GM19035 (cell line): ENCODE measurements around the gene TGFBR2.

ENCODE experiments used
- ATAC-seq: cut with Tn5 transposase; IDR thresholded peaks from one replicate; pipeline ENCODE4 v1.9.1; 2021; ENCODE audit not compliant: unreplicated experiment

Gene TGFBR2

GRCh38 chr3:30688776-30689641 lies 82.6 kb downstream of the TGFBR2 start:
- ATAC-seq = no peak

DNA sequence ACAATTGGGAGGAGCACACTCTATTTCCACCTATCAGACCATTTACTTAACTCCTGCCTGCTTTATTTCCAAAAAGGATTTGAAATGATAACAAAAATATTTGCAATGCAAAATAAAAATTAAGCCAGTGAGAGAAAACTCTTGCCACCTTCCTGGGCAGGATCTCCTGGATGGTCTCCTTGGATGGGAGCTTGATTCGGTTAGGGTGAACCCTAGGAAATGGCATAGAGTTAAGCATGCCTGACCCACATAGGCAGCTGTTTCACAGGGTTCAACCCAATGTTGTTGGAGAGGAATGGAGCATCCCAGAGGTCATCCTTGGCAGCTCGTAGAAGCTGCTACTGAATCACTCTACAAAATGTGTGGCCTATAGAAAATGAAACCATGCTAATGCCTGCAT lies 83.8 kb downstream of the TGFBR2 start:
- no peak for ATAC-seq

DNA sequence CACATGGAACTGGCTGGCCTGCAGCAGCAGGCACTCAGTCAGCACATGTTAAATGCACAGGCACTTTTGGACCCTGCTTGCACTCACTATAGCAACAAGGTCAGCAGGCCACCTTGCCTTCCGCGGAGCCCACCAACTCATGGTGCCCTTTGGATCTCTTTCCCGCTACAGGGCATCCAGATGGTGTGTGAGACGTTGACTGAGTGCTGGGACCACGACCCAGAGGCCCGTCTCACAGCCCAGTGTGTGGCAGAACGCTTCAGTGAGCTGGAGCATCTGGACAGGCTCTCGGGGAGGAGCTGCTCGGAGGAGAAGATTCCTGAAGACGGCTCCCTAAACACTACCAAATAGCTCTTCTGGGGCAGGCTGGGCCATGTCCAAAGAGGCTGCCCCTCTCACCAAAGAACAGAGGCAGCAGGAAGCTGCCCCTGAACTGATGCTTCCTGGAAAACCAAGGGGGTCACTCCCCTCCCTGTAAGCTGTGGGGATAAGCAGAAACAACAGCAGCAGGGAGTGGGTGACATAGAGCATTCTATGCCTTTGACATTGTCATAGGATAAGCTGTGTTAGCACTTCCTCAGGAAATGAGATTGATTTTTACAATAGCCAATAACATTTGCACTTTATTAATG lies 85.0 kb downstream of the TGFBR2 start:
- ATAC-seq = no peak

DNA sequence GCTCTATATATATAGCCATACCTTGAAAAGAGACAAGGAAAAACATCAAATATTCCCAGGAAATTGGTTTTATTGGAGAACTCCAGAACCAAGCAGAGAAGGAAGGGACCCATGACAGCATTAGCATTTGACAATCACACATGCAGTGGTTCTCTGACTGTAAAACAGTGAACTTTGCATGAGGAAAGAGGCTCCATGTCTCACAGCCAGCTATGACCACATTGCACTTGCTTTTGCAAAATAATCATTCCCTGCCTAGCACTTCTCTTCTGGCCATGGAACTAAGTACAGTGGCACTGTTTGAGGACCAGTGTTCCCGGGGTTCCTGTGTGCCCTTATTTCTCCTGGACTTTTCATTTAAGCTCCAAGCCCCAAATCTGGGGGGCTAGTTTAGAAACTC lies 85.5 kb downstream of the TGFBR2 start:
- ATAC-seq = no peak

DNA sequence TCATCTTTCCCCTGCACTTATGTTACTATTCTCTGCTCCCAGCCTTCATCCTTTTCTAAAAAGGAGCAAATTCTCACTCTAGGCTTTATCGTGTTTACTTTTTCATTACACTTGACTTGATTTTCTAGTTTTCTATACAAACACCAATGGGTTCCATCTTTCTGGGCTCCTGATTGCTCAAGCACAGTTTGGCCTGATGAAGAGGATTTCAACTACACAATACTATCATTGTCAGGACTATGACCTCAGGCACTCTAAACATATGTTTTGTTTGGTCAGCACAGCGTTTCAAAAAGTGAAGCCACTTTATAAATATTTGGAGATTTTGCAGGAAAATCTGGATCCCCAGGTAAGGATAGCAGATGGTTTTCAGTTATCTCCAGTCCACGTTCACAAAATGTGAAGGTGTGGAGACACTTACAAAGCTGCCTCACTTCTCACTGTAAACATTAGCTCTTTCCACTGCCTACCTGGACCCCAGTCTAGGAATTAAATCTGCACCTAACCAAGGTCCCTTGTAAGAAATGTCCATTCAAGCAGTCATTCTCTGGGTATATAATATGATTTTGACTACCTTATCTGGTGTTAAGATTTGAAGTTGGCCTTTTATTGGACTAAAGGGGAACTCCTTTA lies 86.2 kb downstream of the TGFBR2 start:
- no peak for ATAC-seq

DNA sequence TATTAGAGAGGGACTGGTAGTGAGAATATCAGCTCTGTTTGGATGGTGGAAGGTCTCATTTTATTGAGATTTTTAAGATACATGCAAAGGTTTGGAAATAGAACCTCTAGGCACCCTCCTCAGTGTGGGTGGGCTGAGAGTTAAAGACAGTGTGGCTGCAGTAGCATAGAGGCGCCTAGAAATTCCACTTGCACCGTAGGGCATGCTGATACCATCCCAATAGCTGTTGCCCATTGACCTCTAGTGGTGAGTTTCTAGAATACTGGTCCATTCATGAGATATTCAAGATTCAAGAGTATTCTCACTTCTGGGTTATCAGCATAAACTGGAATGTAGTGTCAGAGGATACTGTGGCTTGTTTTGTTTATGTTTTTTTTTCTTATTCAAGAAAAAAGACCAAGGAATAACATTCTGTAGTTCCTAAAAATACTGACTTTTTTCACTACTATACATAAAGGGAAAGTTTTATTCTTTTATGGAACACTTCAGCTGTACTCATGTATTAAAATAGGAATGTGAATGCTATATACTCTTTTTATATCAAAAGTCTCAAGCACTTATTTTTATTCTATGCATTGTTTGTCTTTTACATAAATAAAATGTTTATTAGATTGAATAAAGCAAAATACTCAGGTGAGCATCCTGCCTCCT lies 87.2 kb downstream of the TGFBR2 start:
- peak; percentile 90 for ATAC-seq

GRCh38 chr3:30694148-30694547 lies 87.7 kb downstream of the TGFBR2 start:
- ATAC-seq = no peak

DNA sequence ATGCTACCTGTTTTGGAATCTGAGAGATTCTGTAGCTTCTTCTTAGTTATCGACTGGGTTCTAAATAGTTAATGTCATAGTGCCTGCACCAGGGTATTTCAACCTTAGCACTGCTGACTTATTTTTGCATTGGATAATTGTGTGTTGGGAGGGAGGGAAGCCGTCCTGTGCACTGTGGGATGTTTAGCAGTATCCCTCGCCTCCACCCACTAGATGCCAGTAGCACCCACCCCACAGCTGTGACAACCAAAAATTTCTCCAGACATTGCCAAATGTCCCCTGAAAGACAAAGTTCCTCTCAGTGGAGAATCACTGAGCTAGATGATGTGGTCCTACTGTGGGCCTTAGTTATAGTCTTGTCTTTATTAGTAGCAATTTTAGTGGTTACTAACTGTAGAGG lies 88.3 kb downstream of the TGFBR2 start:
- no peak for ATAC-seq

DNA sequence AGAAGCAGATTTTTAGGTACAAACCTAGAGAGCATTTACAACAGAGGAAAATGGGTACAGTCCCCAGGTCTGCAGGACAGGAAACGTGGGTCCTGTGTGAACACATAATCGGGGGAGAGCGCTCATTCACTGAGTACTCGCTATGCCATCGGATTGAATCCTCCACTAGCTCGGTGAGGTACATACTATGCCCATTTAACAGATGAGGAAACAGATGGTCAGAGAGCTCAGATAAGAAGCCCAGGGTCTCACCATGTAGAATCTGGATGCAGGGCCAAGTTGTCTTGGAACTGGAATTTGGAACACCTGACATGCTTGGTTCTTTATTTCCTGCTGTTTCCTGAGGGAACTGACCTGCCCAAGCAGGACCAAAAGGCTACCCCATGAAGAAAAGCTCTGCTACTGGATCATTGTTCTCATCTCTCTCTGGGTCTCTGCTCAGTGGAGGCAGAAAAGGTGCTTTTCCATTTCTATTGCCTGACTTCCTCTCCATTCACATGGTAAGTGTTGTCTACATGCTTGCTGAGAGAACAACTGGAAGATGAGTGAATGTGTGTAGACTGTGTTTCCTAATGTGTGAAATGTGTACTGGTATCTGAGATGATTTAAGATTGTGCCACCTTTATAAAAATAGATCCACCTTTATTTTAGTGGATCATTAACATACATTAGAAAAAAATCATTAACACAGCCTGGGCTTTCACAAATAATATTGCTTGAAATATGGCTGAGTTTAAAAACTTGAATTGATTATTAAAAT lies 89.1 kb downstream of the TGFBR2 start:
- ATAC-seq = no peak

DNA sequence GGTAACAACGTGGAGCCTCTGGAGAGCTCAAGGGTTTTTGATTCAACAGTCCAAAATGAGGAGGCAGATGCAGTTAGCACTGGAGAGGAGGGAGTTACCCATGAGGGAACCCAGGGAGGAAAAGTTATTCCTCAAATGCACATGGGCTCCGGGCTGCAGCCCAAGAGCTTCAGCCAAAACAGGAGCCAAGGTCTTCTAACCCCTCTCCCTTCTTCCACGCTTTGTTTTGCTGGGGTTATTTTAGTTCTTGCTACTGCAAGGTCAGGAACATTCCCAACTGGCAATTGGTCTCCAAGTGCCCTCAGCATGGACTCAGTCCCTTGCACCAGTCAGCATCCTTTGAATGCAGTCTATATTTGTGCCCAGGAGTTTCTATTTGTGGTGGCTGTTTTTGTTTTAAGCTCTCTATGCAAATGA lies 90.0 kb downstream of the TGFBR2 start:
- no peak for ATAC-seq

GRCh38 chr3:30696896-30697295 lies 90.5 kb downstream of the TGFBR2 start:
- no peak for ATAC-seq

- no peak for ATAC-seq
Observed at GRCh38 chr3:30698549-30698948, 92.1 kb downstream of the TGFBR2 start.

DNA sequence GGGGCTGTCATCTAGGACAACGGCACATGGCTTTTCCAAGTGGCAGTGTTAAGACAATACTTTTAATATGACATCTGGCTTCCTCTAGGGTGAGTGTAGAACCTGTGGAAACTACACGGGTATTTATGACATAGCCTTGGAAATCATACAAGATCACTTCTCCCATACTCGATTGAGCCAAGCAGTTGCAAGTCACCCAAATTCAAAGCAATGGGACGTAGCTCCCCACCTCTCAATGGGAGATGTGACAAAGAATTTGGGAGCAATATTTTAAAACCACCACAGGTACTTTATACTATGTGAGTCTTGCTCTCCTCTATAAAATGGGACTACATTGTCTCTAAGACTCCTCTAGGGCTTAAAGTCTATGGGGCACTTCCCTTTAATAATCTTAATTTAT lies 93.5 kb downstream of the TGFBR2 start:
- no peak for ATAC-seq

DNA sequence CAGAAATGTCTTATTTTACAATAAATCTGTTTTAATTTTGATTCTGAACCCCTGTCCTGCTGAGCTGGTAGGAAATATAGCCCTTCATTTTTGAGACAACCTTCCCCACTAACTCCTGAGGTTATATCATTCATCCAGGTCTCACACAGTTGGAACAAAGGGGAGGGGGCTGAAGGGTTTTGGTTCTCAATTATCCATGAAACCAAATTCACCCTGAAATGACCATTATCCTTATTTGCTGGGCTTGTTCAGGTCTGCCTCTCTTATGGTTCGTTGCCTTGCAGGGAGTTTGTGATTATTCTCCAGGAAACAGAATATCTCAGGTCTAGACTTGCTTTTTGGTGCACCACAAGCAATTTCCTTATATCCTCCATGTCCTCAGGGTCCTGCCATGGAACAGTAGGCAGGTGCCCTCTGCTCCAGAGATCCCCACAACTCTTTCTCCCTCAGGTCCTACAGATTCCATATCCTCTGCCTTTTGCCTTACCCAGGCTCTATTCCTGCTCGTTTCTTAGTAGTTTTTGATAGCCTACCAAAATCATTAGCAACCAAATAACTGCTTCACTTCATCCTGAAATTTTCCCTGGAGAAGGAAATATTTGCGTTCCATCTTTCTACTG lies 94.4 kb downstream of the TGFBR2 start:
- no peak for ATAC-seq

GRCh38 chr3:30702038-30702827 lies 95.8 kb downstream of the TGFBR2 start:
- no peak for ATAC-seq

GRCh38 chr3:30702828-30703397 lies 96.5 kb downstream of the TGFBR2 start:
- no peak for ATAC-seq

DNA sequence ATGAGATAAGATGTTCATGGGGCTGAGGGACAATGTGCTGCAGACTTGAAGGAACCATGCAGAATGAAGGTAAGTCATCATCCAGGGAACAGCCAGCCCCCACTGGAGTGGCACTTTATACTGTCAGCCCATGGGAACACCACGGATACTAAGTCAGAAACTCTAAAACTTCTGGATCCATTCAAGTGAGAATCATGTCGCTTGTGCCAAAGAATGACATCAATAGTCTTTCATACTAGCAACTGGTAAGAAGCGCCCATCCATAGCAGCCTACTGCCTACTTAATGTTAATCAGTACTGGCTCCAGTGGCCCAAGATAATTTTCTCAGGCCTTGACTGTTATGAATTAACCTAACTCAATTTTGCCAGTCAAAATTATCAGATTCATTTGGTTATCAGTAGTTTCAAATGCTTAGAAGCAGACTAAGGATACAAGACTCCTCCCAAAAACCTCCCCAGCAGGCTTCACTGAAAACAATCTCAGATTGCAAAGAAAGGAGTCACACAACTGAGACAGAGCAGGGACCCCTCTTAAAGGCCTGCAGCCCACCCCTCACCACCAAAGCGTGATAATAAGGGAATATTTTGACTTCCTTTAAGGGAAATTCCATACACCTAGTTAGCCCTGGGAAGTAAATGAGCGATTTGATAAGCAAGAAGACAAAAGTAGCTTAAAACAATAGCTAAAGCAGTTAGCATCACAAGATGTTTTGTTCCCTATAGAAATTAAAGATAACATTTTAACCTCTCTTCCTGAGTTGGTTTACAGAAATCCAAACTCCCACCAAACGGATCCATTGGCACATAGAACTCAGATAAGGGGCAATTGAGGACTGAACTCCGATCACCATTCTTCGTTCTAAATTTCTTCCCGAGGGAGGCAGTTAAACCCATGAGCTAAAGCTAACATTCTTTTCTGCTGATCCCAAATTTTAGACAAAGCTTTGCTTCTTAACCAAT lies 98.8 kb downstream of the TGFBR2 start:
- no peak for ATAC-seq

GRCh38 chr3:30707825-30708224 lies 101.4 kb downstream of the TGFBR2 start:
- no peak for ATAC-seq
